GM21528 (cell line): Measurements from ENCODE around the gene ASGR1.

Source experiments
- ATAC-seq: cut with Tn5 transposase; IDR thresholded peaks from one replicate; pipeline ENCODE4 v1.9.1; 2021; ENCODE audit warnings: mild to moderate bottlenecking, moderate library complexity; ENCODE audit not compliant: unreplicated experiment, low FRiP score

The ASGR1 gene, protein sequence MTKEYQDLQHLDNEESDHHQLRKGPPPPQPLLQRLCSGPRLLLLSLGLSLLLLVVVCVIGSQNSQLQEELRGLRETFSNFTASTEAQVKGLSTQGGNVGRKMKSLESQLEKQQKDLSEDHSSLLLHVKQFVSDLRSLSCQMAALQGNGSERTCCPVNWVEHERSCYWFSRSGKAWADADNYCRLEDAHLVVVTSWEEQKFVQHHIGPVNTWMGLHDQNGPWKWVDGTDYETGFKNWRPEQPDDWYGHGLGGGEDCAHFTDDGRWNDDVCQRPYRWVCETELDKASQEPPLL

DNA sequence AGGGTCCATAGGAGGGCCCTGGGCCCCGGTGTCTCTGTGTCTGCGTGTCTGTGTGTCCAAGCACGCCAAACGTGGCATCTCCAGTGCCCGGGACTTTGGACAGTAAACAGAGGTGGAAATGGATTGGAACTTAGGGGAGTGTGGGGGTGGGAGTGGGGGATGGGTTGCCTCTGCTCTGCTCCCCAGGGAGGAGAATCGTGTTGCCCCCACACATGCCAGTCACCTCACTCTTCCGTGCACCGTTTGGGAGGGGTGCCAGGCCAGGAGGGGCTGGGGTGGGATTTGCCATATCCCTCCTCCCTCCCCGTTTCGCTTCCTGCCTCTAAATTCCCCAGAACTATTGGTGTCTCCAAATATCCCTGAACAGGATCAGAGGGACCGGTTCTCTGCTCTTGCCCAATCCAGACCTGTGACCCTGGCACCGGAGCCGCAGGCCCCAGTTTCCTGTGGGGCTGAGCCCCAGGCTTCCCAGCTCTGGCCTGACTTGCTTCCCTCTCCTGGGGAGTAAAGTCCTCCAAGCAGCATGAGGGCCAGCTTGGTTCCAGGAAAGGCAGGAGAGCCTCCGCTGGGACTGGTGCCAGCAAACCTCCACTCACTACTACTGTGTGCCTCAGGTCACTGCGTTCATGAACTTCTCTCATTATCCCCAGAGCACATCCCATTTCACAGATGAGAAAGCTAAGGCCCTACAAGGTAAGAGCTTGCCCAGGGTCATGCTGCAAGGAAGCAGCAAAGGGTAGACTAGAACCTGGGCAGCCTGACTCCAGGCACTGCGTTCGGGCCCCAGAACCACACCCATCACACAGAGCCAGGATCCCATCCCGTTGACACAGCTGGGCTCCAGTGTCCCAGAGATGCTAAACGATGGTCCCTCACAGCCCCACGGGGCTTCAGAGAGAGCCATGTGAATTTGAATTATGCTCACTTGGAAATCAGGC lies at the start of gene ASGR1:
Gene ASGR1, minus strand, starts transcription at position 54 of the 938 bp plus-strand sequence. CDS start 807 bp downstream, outside the sequence.
- ATAC-seq = no peak

GRCh38 chr17:7228920-7229319 lies 49.8 kb upstream of the ASGR1 start:
- ATAC-seq = no peak

DNA sequence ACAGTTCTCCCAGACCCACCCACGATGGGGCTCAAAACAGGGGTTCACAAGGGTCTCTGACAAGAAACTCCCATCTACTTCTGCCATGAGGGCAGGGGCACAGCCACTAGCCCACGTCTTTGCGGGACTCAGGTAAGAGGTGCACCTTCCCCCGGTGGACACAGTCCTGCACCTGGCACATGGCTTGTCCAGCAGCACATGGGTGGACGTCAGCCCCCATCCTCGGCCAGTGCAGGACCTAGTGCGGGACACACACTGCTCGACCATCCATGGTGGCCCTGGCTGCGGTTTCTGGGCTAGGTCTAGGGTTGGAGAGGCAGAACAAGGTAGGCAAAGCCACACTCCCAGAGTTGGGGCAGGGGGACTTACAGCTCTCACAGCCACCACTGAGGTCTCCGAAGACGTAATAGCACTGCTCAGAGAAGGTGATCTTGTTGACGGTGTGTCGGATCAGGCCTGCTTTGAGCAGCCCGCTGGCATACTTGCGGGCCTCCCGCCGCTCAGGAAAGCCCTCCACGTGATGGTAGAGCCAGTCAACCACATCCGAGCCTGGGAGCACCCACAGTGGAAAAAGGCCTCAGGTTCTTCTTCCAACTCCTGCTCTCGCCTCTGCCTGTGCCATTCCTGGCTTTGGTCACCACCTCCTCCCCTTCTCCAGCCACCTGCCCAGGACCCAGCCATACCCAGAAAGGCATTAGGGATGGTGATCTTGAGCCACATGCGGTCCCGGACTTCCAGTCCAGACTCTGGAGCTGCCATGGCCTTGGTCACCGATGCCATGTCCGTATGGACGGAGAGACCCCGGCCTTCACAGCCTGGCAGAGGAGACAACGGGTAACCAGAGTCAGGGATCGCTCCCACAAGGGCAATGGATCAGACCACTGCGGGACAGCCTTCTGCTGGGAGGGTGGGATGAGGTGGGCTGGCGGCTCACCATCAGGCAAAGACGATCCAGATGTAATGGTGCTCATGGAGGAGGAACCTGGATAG lies 47.8 kb upstream of the ASGR1 start:
- ATAC-seq = no peak

DNA sequence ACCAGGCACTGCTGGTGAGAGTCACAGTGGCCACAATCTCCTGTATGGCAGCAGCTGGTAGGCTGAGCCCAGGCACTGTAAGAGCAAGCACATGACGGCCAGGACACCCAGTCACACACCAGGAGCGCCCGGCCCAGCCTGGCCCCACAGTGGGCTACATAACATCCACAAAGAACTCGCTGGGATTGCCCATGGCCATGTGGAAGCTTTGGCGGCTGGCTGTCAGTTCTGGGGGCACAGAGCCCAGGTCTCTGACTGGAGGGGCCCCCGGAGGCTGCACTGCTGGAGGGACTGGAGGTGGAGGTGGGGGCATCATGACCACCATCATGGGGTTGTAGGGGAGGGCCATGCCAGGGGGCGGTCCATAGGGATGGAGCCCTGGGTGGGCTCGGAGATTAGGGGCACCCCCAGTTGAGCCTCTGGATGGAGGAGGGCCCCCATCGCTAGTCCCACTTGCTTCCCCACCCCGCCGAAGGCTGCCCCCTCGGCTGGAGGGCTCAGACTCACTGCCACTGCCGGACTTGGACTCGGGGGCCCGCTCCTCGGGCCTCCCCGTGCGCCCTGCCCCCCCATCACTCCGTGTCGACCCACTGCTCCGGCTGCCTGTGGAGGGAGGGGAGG lies 46.7 kb upstream of the ASGR1 start:
- no peak for ATAC-seq

DNA sequence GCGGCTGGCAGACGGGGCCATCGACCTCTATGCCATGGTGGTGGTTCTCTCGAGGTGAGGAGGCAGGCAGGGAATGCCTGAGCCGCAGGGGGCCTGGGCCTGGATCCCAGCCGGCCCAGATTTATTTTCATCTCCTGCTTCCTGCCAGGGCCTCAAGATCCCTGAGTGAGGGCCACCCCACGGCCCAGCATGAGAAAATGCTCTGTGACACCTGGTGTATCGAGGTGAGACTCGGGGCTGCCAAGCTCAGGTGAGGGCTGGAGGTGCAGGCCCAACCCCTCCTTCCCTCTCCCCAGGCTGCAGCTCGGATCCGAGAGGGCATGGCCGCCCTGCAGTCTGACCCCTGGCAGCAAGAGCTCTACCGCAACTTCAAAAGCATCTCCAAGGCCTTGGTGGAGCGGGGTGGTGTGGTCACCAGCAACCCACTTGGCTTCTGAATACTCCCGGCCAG lies 45.5 kb upstream of the ASGR1 start:
- ATAC-seq = no peak

GRCh38 chr17:7224110-7224509 lies 44.9 kb upstream of the ASGR1 start:
- no peak for ATAC-seq

GRCh38 chr17:7223375-7223774 lies 44.2 kb upstream of the ASGR1 start:
- ATAC-seq = no peak

DNA sequence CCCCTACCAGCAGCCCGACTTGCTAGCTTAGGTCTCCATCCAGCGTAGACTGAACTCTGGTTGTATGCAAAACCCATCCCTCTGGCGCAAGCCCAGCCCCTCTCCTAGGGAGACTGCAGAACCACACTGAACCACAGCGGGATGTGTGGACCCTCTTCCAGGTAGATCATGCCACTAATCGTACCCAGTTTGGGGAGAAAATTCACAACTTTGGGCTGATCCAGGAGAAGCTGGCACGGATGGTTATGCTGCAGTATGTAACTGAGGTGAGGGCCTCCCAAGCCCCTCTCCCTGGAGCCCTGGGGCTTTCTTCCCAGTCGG lies 43.8 kb upstream of the ASGR1 start:
- no peak for ATAC-seq

- no peak for ATAC-seq
These were observed 43.2 kb upstream of the ASGR1 start for GRCh38 chr17:7222093-7222971.

- no peak for ATAC-seq
These were observed 42.3 kb upstream of the ASGR1 start for GRCh38 chr17:7221278-7222092.

- no peak for ATAC-seq
These were observed 41.6 kb upstream of the ASGR1 start for GRCh38 chr17:7220593-7221277.

GRCh38 chr17:7219812-7220592 lies 40.8 kb upstream of the ASGR1 start, which contains the start of the genes ACADVL and DLG4:
Gene ACADVL, plus strand, starts transcription at chr17:7219938. Its CDS starts 47 bp downstream, at chr17:7219985.
Gene DLG4, minus strand, starts transcription at chr17:7219836.
- ATAC-seq = peak; percentile 61

GRCh38 chr17:7219229-7219811 lies 40.1 kb upstream of the ASGR1 start:
- ATAC-seq = no peak

- ATAC-seq = no peak
These were observed 39.6 kb upstream of the ASGR1 start for GRCh38 chr17:7218758-7219157.

DNA sequence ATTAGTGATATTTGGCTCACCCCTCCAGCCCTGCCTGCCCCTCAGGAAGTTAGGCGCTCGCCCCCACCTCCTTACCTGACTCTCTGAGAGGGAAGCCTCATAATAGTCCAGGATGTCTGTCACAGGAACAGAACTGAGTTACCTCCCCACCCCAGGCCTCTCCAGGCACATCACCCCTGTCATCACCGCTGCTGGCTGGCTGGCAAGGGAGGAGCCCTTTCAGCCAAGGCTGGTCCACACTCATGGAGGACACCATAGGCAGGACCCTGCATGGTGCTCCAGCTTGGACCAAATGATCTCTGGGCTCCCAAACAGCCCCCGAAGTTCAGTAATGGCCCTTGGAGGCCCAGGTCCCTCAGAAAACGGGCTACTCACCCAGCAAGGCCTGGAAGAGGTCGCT lies 39.0 kb upstream of the ASGR1 start:
- ATAC-seq = no peak
